ENCODE data around the gene ATXN1.
A peak's percentile ranks its signal among the peaks of the same experiment; 100 is the strongest.

The ATXN1 gene

DNA sequence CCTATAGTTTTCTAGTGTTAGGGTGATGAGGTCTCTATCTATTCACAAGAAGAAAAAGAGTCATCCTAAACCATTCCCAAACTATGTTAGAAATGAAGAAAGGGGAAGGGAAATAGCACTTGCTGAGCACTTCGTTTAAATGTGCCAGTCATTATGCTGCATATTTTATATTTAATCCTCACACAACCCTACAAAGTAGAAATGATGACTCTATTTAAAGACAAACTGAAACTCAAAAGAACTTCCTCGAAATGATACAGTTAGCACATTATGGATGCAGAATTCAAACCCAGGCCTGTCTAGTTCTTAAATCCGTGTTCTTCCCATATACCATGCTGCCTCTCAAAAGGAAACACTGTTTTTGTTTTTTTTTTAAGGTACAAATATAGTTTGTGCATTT is 348.3 kb downstream of the ATXN1 start:
- Histone ChIP-seq H3K36me3 (replicated peaks; ENCODE audit: low read depth, low read length) (no peaks in the 10 kb centered on the region), H3K4me1 (ENCODE audit: low read length) (peaks cover 11% of the 10 kb centered on the region), H3K79me2 (ENCODE audit: low read length) (no peaks in the 10 kb centered on the region), H4K20me1 (ENCODE audit: insufficient read depth, low read length) (no peaks in the 10 kb centered on the region), H2AFZ (ENCODE audit: low read depth, low read length) (no peak overlapping the region), H3K9me3 (ENCODE audit: insufficient read depth, low read length) (no peaks in the 10 kb centered on the region), H3K9ac (ENCODE audit: low read length) (no peak overlapping the region), H3K27ac (ENCODE audit: low read length) (no peak overlapping the region), H3K4me2 (ENCODE audit: low read length) (peak overlapping the region; percentile 64), H3K4me3 (ENCODE audit: low read length) (peak overlapping the region; percentile 28; the same call in 1 of the 2 replicates), H3K27me3 (ENCODE audit: low read depth, low read length) (peaks cover 15% of the 10 kb centered on the region)
- TF ChIP-seq, protein P1, sequence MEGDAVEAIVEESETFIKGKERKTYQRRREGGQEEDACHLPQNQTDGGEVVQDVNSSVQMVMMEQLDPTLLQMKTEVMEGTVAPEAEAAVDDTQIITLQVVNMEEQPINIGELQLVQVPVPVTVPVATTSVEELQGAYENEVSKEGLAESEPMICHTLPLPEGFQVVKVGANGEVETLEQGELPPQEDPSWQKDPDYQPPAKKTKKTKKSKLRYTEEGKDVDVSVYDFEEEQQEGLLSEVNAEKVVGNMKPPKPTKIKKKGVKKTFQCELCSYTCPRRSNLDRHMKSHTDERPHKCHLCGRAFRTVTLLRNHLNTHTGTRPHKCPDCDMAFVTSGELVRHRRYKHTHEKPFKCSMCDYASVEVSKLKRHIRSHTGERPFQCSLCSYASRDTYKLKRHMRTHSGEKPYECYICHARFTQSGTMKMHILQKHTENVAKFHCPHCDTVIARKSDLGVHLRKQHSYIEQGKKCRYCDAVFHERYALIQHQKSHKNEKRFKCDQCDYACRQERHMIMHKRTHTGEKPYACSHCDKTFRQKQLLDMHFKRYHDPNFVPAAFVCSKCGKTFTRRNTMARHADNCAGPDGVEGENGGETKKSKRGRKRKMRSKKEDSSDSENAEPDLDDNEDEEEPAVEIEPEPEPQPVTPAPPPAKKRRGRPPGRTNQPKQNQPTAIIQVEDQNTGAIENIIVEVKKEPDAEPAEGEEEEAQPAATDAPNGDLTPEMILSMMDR (IDR thresholded peaks at IDR 0.05; ENCODE audit: low read depth, low read length) = no peak

DNA sequence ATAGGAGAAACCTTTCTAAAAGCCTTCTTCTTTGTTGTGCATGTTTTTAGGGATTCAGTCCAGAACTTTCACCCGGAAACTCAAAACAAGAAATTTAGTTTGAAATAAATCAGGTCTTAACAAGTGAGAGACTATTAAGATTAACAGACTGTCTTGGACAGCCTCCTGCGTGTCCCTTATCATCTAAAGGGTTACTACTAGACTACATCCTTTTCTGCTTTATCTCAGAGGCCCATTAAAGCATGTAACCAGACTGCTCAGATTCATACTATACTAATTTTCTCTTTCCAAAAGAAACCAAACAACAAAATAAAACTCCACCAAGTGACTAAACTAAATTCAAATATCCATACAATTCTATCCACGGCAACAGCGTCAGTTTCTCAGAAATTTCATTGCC is 349.1 kb downstream of the ATXN1 start:
- H3K4me1 ChIP-seq (ENCODE audit: low read length) = peaks cover 11% of the 10 kb centered on the region
- no peak overlapping the region for H3K9ac ChIP-seq (ENCODE audit: low read length)
- H3K36me3 ChIP-seq (replicated peaks; ENCODE audit: low read depth, low read length) = no peaks in the 10 kb centered on the region
- no peak overlapping the region for H3K4me2 ChIP-seq (ENCODE audit: low read length)
- no peaks in the 10 kb centered on the region for H4K20me1 ChIP-seq (ENCODE audit: insufficient read depth, low read length)
- TF ChIP-seq, protein P1 (IDR thresholded peaks at IDR 0.05; ENCODE audit: low read depth, low read length) = no peak
- TF ChIP-seq EZH2phosphoT487 (IDR thresholded peaks at IDR 0.05; ENCODE audit: low read depth) = no peak
- H3K79me2 ChIP-seq (ENCODE audit: low read length) = no peaks in the 10 kb centered on the region
- no peak overlapping the region for H2AFZ ChIP-seq (ENCODE audit: low read depth, low read length)
- no peaks in the 10 kb centered on the region for H3K9me3 ChIP-seq (ENCODE audit: insufficient read depth, low read length)
- H3K27ac ChIP-seq (ENCODE audit: low read length) = no peak overlapping the region
- peaks cover 15% of the 10 kb centered on the region for H3K27me3 ChIP-seq (ENCODE audit: low read depth, low read length)
- no peak overlapping the region for H3K4me3 ChIP-seq (ENCODE audit: low read length)

DNA sequence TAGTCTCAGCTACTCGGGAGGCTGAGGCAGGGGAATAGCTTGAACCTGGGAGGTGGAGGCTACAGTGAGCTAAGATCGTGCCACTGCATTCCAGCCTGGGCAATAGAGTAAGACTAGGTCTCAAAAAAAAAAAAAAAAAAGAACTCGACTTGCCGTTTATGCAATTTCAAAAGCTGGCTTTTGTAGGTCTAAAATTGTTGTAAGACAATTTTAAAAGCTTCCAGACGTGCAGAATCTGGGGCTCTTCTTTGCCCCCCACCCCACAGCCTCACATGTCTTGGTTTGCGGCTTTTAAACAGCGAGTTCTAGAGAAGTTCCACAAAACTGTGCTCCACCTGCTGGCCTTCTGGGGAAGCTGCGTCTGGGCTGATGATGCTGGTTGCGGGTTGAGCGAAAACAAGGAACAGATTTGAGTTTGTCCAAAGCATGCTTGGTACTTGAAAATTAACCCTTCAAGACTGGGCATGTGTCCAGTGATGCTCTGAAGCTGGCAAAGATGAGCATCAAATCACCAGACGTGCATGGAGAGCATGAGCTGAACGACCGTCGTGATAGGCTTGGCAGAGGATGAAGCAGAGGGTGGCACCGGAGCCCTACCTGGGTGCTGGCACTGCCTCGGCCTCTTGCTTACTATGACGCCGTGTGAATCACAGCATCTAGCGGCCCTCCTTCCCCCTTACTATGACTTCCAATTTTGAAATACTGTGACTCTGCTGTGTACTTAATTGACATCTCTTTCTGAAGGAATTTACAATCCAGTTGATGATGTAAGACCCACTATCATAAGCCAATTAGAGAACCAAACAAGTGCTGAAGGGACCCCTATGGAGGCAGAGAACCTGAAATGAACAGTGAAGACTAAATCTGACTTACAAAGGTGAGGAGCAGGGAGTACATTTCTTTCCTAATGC is 351.5 kb downstream of the ATXN1 start:
- Histone ChIP-seq H4K20me1 (ENCODE audit: insufficient read depth, low read length) (no peaks in the 10 kb centered on the region), H3K27ac (ENCODE audit: low read length) (no peak overlapping the region), H3K27me3 (ENCODE audit: low read depth, low read length) (peaks cover 21% of the 10 kb centered on the region), H3K79me2 (ENCODE audit: low read length) (no peaks in the 10 kb centered on the region), H3K9me3 (ENCODE audit: insufficient read depth, low read length) (no peaks in the 10 kb centered on the region), H3K4me2 (ENCODE audit: low read length) (peak overlapping the region; percentile 43), H3K4me1 (ENCODE audit: low read length) (peaks cover 22% of the 10 kb centered on the region), H2AFZ (ENCODE audit: low read depth, low read length) (no peak overlapping the region), H3K9ac (ENCODE audit: low read length) (no peak overlapping the region), H3K36me3 (replicated peaks; ENCODE audit: low read depth, low read length) (no peaks in the 10 kb centered on the region), H3K4me3 (ENCODE audit: low read length) (peak overlapping the region; percentile 41)
- TF ChIP-seq EZH2phosphoT487 (IDR thresholded peaks at IDR 0.05; ENCODE audit: low read depth) = no peak
- TF ChIP-seq, protein P1 (IDR thresholded peaks at IDR 0.05; ENCODE audit: low read depth, low read length) = peak; percentile 65

DNA sequence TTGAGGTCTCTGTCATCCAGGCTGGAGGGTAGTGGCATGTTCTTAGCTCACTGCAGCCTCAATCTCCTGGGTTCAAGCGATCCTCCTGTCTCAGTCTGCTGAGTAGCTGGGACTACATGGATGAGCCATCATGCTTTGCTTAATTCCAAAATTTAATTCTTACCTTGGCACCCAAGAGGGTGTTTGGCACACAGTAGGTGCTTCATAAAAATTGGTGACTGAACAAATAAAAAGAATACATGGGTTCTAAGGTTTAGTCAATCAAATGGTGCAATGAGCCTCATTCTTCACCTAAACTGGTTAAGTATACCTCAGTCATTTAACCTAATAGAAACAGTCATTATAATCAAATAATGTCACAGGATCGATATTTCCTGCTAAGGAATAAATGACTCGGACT is 352.5 kb downstream of the ATXN1 start:
- H3K79me2 ChIP-seq (ENCODE audit: low read length) = no peaks in the 10 kb centered on the region
- peaks cover 22% of the 10 kb centered on the region for H3K4me1 ChIP-seq (ENCODE audit: low read length)
- H3K4me2 ChIP-seq (ENCODE audit: low read length) = peak overlapping the region; percentile 43; the same call in 1 of the 2 replicates
- TF ChIP-seq, protein P1 (IDR thresholded peaks at IDR 0.05; ENCODE audit: low read depth, low read length) = no peak
- TF ChIP-seq EZH2phosphoT487 (IDR thresholded peaks at IDR 0.05; ENCODE audit: low read depth) = no peak
- no peak overlapping the region for H2AFZ ChIP-seq (ENCODE audit: low read depth, low read length)
- H3K27me3 ChIP-seq (ENCODE audit: low read depth, low read length) = peaks cover 21% of the 10 kb centered on the region
- no peak overlapping the region for H3K9ac ChIP-seq (ENCODE audit: low read length)
- no peaks in the 10 kb centered on the region for H3K36me3 ChIP-seq (replicated peaks; ENCODE audit: low read depth, low read length)
- H3K9me3 ChIP-seq (ENCODE audit: insufficient read depth, low read length) = no peaks in the 10 kb centered on the region
- no peak overlapping the region for H3K4me3 ChIP-seq (ENCODE audit: low read length)
- no peaks in the 10 kb centered on the region for H4K20me1 ChIP-seq (ENCODE audit: insufficient read depth, low read length)
- H3K27ac ChIP-seq (ENCODE audit: low read length) = no peak overlapping the region
